HG02678 (cell line): Measurements from ENCODE around the gene TRAPPC6A.

Source experiments
- ATAC-seq: cut with Tn5 transposase; IDR thresholded peaks from one replicate; pipeline ENCODE4 v1.9.1; 2021; ENCODE audit warnings: mild to moderate bottlenecking, moderate library complexity; ENCODE audit not compliant: unreplicated experiment

Gene TRAPPC6A

GRCh38 chr19:45150180-45150579 lies 27.9 kb downstream of the TRAPPC6A start:
- no peak for ATAC-seq

GRCh38 chr19:45149129-45149528 lies 28.9 kb downstream of the TRAPPC6A start:
- ATAC-seq = no peak

- ATAC-seq = no peak
Observed at GRCh38 chr19:45147835-45148676, 30.0 kb downstream of the TRAPPC6A start.

DNA sequence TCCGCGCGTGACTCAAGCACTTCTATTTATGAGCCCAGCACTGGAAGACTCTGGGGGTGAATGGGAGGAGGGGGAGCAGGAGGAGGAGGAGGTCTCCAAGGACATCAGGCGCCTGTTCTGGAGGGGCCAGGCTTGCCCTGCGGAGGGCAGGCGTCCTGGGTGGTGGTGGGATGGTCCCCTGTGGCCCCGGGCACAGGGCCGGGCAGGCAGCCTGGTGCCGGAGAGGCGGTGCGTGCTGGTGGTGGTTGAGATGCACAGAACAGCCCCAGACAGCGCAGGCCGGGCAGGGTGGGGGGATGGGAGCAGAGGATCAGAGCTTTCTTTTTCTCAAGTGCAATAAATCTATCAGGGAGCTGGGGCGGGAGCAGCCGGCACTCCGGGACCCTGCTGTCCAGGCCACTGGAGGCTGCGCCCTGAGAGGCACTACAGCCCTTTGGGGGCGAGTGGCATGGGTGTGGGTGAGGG lies 31.3 kb downstream of the TRAPPC6A start:
- no peak for ATAC-seq

GRCh38 chr19:45146251-45146650 lies 31.8 kb downstream of the TRAPPC6A start:
- ATAC-seq = no peak

GRCh38 chr19:45145270-45146189 lies 32.5 kb downstream of the TRAPPC6A start:
- ATAC-seq = no peak

DNA sequence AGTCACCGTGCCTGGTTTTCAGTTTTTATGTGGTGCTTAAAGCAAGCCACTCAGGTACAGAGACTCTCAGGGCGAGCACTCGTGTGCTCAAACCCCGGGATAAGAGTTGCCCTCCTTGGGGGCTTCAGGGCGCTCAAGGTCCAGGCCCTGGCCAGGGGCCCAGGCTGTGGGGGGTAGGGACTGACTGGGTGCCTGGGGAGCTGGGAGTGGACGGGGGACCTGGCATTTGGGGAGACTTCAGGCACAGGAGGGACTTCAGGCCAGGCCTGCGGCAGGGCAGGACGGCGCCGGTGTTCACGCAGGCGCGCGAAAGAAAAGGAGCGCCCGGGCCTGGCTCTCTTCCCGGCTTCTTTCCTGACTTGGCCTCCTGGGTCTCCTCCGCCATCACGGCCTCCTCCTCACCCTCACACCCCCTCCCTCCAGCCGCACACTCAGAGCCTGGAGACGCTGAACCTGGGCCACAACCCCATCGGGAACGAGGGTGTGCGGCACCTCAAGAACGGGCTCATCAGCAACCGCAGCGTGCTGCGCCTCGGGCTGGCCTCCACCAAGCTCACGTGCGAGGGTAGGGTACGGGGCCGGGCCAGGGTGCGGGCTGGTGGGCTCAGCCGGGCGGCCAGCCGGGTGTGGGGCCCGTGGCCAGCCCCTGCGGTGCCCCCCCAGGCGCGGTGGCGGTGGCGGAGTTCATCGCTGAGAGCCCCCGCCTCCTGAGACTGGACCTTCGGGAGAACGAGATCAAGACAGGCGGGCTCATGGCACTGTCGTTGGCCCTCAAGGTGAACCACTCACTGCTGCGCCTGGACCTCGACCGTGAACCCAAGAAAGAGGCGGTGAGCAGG lies 33.4 kb downstream of the TRAPPC6A start:
- no peak for ATAC-seq

- ATAC-seq = no peak
Observed at GRCh38 chr19:45142726-45143110, 35.3 kb downstream of the TRAPPC6A start.

DNA sequence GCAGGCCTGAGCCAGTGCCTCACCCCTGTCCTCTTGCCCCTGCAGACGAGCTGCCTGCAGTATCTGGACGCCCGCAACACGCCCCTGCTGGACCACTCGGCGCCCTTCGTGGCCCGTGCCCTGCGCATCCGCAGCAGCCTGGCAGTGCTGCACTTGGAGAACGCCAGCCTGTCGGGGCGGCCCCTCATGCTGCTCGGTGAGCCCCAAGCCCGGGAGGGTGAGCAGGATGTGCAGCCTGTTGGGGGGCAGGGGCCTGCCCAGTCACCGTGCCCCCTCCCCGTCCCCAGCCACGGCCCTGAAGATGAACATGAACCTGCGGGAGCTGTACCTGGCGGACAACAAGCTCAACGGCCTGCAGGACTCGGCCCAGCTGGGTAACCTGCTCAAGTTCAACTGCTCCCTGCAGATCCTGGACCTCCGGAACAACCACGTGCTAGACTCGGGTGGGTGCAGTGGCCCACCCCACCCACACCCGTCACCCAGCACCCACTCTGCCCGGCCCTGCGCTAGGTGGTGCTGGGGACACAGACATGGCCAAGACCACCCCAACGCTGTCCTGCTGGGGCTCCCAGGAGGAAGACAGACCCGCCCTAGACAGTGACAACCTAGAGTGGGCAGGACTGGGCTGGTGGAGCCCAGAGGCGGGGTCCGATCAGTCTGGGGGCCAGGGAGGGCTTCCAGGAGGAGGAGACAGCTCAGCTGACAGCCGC lies 35.9 kb downstream of the TRAPPC6A start:
- ATAC-seq = no peak

GRCh38 chr19:45141203-45141900 lies 36.7 kb downstream of the TRAPPC6A start:
- ATAC-seq = no peak

GRCh38 chr19:45140533-45140932 lies 37.5 kb downstream of the TRAPPC6A start:
- ATAC-seq = no peak

DNA sequence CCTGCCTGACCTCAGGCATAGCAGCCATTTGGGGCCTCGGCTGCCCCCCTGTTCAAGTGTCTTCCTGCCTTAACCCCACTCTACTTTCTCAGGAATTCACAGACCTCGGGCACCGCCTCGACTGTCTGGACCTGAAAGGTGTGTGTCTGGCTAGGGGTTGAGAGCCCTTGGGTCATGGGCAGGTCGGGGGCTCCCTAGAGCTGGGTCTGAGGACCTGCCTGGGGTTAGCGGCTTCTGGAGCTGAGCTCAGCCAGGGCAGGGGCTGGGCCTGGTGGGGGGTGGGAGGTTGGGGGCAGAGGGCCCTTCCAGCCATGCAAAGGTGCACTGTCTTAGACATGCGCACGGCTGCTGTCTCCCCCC lies 37.9 kb downstream of the TRAPPC6A start:
- ATAC-seq = no peak

DNA sequence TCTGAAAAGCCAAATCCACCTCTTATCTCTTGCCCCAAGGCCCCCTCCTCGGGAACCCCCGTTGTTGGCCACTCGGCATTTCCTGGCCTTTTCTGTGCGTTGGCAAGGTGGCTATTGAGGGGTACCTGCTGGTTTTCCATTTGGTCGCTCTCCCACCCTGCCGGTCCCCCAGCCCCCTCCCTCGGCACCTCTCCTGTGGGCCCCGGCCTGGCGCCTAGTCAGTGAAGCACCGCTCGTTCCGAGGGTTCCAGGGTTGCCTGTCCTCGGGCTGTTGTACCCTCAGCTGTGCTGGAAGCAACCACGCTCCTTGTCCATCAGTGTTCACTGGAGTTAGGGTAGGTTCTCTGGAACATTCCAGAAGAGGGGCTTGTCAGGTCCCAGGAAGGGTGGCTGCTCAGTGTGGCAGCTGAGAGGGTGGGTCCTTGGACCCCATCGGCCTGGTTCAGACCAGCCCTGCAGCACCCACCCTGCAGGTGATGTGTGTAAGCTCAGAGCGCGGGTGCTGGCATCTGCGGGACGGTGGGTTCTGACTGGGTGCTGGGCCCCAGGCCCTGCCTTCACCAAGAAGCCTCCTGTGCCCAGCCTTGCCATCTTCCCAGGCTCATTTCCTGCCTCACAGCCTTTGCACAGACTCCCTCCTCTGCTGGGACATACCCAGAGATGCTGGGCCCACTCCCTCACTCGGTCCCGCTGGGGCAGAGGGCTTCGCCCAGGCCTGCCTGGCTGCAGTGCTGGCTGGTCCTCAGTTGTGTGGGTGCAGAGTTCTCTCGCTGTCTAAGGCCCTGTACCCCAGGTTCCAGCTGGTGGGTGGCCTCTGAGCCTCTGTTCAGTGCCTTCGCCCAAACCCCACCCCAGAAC lies 38.5 kb downstream of the TRAPPC6A start:
- no peak for ATAC-seq

GRCh38 chr19:45138303-45138751 lies 39.7 kb downstream of the TRAPPC6A start:
- no peak for ATAC-seq

GRCh38 chr19:45137179-45137761 lies 40.8 kb downstream of the TRAPPC6A start:
- peak; percentile 82 for ATAC-seq

- ATAC-seq = no peak
Observed at GRCh38 chr19:45136507-45137178, 41.4 kb downstream of the TRAPPC6A start.

GRCh38 chr19:45135176-45135885 lies 42.7 kb downstream of the TRAPPC6A start:
- ATAC-seq = no peak
